ENCODE results near the gene MRGPRF.
"Not testable (repeated sequence)": the region's sequence is repeated elsewhere in the genome, so short reads cannot be mapped to it uniquely, and the experiment has no call there.

MRGPRF gene

GRCh38 chr11:69001243-69002081 lies 11.6 kb downstream of the MRGPRF start:
- no peak for DNase-seq

DNA sequence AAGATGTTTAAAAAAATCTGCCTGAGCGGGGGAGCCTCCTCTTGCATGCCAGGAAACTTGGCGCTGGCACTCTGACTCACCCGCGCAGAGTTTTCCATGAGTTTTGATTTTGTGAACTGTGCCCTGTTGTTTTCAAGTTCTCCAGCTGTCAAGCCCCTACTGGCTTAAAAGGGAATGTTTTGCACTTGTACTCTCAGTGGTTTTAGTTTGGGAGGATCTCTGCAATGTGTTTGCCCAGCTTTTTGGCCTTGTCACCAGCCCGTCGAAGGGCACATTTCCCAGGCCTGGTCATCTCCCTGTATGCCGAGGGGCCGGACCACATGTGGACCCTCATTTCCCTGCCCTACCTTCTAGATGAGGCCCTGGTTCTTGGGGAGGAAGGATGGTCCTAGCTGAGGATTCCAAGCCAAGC lies 12.2 kb downstream of the MRGPRF start:
- DNase-seq, result no peak

DNA sequence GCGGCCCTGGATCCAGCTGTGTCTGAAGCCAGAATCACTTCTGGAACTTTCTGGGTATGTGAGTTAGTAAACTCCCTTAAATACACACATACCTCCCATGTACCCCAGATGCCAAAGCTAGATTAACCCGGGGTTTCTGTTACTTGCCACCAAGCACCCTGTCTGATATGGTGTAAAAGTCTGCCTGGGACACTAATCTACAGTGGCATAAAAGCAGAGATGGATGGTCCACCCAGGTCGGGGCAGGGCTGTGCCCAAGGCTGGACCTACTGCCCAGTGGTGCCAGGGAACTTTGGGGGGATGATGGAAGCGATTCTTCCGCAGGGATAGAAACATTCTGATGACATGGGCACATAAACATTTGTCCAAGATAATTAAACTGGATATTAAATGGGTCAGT lies 12.7 kb downstream of the MRGPRF start:
- DNase-seq, result no peak

- not testable (repeated sequence) for DNase-seq
These were observed 13.2 kb downstream of the MRGPRF start for GRCh38 chr11:68999748-69000355.

DNA sequence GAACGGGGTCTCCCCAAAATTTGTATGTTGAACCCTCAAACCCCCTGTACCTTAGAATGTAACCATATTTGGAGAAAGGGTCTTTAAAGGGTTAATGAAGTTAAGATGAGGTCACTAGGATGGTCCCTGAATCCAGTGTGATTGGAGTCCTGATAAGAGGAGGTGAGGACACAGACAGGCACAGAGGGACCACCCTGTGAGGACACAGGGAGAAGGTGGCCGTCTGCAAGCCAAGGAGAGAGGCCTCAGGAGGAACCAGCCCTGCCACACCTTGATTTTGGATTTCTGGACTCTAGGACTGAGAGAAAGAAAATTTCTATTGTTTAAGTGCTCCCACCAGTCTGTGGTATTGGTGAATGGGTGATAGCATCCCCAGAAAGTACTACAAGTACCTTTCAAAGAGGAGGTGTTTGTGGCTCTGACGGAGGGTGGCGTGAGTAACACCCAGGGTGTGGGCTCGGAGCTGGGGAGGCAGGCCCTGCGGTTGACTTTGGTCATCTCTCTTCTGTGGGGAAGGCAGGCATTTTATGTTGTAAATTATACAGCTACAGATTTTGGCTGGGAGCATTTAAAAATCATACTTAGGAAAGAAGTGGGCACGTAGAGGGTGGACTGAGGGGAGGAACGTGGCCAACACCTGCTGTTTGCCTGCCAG lies 13.8 kb downstream of the MRGPRF start:
- DNase-seq, result no peak

- DNase-seq, result peak; percentile 94
These were observed 14.6 kb downstream of the MRGPRF start for GRCh38 chr11:68998390-68998911.

DNA sequence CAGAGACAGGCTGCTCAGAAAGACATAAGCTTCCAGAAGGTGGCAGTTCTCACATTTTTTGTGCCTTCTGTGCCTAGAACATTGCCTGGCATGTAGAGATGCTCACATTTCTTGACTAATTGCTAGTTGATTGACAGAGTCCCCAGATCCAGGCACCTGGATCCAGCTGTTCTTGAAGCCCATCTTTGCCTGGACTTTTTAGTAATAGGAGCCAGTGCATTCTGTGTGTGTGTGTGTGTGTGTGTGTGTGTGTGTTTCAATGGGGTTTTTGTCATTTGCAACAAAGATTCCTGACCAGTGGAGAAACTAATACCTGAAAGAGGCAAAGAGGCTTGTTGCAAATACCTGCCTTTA lies 15.1 kb downstream of the MRGPRF start:
- no peak for DNase-seq

DNA sequence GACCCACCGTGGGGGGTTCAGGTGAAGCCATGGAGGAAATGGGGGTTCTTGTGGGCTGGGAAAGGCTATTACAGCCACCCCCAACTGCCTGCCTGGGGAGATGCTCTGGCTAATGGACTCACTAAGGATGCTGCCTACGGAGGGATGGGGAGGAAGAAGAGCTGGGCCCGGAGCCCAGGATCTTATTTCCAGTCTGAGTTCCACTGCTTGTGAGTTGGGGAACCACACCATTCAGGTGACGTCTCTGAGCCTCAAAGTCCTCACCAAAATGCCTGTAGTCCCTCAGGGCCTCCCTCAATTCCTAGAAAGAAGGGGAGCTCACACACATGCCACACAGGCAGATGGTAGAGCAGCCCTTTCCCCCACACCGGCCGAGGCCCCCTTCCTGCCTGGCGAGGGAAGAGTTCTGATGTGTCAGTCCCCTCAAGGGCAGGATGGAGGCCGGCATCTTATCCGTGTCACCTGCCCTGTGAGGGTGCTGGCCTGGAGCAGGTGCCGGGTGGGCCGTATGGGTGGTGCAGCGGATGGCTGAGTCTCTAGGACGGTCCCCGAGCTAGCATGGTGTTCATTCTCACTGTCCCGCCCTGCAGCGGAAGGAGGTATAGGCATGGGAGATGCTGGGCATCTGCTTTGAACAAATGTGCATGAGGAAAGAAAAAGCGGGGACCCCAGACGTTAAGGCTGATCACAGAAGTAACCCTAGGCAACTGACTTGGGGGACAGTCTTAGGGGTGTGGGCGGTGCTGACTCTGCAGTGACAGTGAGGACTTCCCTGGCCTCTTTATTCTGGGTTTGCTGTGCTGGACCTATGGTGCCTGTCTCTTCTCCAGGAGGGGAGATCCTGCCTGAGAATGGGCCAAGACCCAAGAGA lies 15.7 kb downstream of the MRGPRF start:
- no peak for DNase-seq

- DNase-seq, result no peak
These were observed 16.5 kb downstream of the MRGPRF start for GRCh38 chr11:68996376-68997123.

DNA sequence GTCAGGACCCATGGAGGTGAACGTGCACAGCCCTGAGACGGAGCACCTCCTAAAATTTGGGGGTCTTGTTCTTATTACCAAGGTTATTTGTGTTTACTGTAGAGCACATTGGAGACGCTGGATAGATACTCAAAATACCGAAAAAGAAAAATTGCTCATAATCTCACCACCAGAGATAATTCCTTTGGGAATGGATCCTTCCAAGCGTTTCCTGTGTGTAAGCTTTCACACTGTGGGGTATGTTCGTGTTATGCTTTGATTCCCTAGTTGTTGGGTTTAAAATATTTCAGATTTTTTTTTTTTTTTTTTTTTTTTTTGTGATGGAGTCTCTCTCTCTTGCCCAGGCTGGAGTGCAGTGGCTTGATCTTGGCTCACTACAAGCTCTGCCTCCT lies 18.2 kb downstream of the MRGPRF start:
- no peak for DNase-seq

DNA sequence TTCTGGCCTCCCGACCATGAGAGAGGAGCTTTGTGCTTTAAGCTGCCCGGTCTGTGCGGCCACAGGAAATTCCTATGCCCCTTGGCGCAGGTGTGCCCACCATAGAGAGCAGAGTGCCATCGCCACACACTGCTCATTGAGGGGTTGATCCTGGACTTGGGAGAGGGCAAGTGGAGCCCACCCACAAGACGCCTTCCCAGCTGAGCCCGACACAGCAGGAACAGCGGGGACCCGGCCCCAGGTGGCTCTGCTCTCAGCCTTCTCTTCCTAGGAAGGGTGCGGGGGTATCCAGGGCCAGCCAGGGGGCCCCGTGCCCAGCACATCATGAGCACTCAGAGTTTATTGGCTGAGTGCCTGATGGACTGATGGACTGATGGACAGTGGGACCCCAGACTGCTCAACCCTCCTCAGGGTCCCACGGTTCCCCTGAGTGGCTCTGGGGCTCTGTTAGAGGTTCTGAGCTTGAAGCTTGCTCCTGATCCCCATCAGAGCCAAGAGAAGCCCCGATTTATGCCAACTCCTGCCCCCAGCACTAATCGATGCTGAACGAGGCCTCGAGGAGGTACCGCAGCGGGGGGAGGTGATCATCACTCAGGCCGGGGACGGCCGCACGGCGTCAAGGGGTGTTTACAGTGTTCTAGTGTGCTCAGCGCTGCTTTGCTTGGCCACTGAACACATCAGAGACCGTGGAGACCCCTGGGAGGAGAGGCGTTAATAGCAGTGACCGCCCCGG lies 18.7 kb downstream of the MRGPRF start:
- DNase-seq, result no peak

DNA sequence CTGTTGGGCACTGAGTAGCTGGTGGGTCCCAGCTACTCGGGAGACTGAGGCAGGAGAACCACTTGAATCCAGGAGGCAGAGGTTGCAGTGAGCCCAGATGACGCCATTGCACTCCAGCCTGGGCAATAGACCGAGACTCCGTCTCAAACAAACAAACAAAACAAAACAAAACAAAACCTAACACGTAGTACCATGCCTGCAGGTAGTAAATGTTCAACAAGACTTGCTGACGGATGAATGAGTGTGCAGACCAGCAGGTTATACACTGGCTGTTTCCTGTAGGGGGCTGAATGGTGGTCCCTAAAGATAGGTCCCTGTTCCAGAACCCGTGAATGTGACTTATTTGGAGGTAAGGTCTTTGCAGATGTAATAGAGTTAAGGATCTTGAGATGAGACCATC lies 19.5 kb downstream of the MRGPRF start:
- DNase-seq, result no peak

- no peak for DNase-seq
These were observed 20.2 kb downstream of the MRGPRF start for GRCh38 chr11:68992743-68993255.

DNA sequence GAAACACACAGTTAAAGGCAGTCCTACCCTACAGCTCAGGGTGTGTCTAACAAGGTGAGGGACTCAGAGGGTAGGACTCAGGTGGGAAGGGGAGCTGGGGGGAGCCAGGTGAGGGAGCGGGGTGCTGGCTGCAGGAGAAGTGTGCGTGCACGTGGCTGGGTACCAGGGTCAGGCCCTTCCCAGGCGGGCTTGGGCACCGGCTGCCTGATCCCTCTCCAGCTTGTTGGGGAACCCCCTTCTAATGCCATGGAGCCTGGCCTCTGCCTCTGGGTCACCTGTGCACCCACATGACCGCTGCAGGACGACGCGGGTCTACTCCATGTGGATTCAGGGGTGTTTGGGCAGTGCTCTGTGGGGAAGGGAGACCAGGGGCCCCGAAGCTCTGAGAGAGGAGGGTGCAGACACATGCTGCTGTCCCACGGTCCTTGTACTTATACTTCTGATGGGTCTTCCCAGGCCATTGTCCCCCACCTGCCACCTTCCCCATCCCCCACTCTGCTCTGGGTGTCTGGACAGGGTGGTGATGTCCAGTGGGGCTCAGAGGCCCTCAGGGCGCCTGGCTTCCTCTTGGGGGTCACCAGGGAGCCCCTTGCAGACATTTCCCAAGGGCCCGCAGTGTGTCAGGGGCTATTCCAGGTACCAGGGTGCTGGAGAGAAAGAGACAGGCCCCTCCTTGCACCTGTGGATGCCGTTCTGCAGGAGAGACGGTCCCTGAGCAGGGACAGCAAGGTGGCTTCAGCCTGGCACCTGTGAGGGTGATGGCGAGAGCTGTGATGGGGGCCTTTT lies 21.9 kb downstream of the MRGPRF start:
- DNase-seq, result no peak

DNA sequence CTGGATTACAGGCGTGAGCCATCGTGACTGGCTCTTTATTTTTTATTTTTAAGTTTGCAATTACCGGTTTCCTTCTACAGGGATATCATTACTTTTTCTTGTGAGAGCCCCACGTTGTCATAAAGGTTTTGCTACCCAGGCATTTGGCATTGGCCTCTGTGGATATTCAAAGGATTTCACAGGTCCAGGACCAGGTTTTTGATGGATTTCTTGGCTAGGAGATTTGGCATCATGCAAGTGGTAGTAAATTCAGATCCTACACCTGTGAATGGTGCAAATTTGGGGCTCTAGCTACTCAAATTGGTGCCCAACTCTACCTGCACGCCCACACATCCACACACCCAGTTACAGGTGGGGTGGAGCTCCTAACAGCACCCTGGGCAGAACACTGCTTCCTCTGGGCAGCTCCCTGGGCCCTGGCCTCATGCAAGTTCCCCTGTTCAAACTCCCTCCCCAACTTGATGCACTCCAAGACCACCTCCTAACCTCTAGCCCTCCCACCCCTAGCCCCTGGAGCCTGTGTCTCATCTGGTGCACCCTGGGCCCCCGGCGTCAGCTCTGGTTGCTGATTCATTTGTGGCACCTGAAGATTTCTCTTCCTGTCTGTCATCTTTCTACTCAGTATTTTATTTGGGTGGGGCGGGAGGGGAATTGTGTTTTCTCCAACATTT lies 23.0 kb downstream of the MRGPRF start:
- DNase-seq, result no peak

DNA sequence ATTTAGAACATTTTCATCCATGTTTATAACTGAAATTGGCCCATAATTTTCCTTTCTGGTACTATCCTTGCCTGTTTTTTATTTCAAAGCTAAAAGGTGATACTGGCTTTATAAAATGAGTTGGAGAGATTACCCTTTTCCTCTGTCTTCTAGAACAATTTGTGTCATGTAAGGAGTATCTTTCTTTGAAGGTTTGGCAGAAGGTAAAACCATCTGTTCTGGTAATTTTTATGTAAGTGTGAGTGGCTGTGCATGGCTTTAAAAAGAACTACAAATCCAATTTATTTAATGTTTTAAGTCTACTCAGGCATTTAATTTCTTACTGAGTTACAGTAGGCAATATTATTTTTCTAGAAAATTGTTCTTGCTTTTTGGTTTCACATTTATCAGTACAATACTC lies 24.6 kb downstream of the MRGPRF start:
- peak; percentile 10 for DNase-seq

DNA sequence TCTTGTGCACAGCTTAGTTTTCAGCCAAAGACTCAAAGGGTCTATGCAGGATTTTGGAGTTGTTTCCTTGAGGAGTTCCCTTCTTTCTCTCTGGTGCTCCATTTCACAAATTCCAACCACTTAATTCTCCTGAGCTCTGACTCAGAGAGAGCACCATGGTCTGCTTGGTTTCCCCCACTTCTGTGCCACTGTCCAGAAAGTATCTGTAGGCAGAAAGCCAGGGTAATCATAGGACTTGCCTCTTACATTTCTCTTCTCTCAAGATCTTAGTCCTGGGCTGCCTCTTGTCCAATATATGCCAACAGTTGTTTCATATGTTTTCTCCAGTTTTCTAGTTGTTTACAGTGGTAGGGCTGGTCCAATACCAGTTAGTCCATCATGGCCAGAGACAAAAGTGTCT lies 25.8 kb downstream of the MRGPRF start:
- DNase-seq, result no peak

GRCh38 chr11:68983801-68984200 lies 29.2 kb downstream of the MRGPRF start:
- no peak for DNase-seq

DNA sequence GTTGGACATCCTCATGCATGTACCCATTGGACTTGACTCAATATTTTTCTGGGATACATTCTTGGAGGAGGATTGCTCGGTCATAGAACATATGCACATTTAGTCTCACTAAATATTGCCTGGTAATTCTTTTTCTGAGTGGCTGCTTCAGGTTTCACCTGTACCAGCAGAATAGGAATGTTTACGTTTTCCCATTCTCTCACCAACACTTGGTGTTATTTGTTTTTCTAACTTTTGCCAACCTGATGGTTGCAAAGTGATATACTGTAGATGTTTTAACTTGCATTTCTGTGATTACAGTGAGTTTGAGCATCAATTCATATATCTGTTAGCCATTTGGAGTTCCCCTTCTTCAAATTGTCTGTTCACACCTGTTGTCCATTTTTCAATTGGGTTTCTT lies 30.9 kb downstream of the MRGPRF start:
- no peak for DNase-seq

- DNase-seq, result no peak
These were observed 32.3 kb downstream of the MRGPRF start, which contains the start of gene MRGPRD for GRCh38 chr11:68980776-68981065. Gene MRGPRD (minus strand): TSS chr11:68980986. CDS start chr11:68980986, 0 bp downstream.

Data from NCI-H69 (cell line).